Mesodermal cell (in vitro differentiated cells): Measurements from ENCODE around the gene DDX6.

Experiments
- H3K27ac ChIP-seq: 2 replicates; pipeline ENCODE4 v1.7.0; 2013; ENCODE audit warnings: mild to moderate bottlenecking, low read depth, low read length, moderate library complexity; ENCODE audit not compliant: severe bottlenecking
- H3K36me3 ChIP-seq: 2 replicates; pipeline ENCODE4 v1.7.1; 2013; ENCODE audit warnings: mild to moderate bottlenecking, low read length, moderate library complexity; ENCODE audit not compliant: control insufficient read depth, insufficient read depth
- H3K4me1 ChIP-seq: one replicate; pipeline ENCODE4 v1.7.1; 2013; ENCODE audit warnings: mild to moderate bottlenecking, low read length; ENCODE audit not compliant: insufficient read depth, control insufficient read depth, poor library complexity, severe bottlenecking
- H3K4me3 ChIP-seq: 2 replicates; pipeline ENCODE4 v1.7.0; 2013; ENCODE audit warnings: low read length, control low read depth, mild to moderate bottlenecking; ENCODE audit not compliant: insufficient read depth, poor library complexity, severe bottlenecking; ENCODE audit errors: extremely low read depth
- H3K9me3 ChIP-seq: 2 replicates; pipeline ENCODE4 v1.7.1; 2013; ENCODE audit warnings: mild to moderate bottlenecking, low read length, moderate library complexity; ENCODE audit not compliant: control insufficient read depth
- WGBS, 2 experiments: methylation state at CpG; one replicate each; pipeline ENCODE4 v1.1.5; 2013; ENCODE audit warnings: missing lambda C conversion rate in 2 of 2; ENCODE audit not compliant: insufficient coverage in 2 of 2; 5-methylcytosine and 5-hydroxymethylcytosine counted together

Gene DDX6

GRCh38 chr11:118818130-118818529 is 27.2 kb upstream of the DDX6 start:
- no peaks in the 10 kb centered on the region for H3K36me3 ChIP-seq
- H3K9me3 ChIP-seq: no peaks in the 10 kb centered on the region
- WGBS, 2 experiments: 100% methylated on average over 1 of the region's 4 CpGs; no CpG with 5 or more reads in 1 of the 2 experiments
- H3K4me3 ChIP-seq: no peak overlapping the region
- no peaks in the 10 kb centered on the region for H3K4me1 ChIP-seq
- H3K27ac ChIP-seq: no peak overlapping the region

DNA sequence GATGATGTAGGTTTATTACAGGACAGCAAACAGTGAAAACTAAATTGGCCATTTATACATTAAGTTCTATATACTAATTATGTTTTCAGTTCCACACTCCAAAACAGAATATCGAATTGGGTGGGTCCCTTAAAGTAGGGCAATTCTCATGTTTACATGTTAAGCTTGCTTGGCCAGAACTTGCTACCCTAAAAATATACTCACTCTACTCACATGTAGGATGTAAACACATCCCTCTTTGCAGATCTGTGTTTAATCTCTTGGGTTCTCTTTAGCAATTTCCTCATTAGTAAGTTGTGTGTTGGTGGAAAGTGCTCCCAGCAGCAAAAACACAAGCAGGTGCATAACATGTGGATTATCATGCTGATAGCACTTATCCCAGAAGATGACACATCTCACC is 22.6 kb upstream of the DDX6 start:
- Histone ChIP-seq H3K27ac (no peak overlapping the region), H3K4me3 (no peak overlapping the region)
- WGBS, 2 experiments: no CpG with 5 or more reads among the region's 1 CpG

DNA sequence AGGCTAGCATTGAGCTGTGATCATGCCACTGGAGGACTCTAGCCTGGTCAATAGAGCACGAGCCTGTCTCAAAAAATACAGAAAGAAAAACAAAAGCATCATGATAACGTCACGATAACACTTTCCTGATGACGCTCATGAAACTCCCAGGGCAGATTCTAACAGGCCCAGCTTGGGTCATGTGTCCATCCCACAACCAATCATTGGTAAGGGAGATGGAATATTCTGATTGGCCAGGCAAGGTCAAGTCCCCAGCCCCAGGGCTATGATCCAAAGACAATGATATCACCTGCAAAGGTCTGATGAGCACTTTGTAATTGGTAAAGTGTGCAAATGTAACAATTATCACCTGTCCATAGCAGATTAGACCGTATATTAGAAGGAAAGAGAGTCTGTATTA is 21.5 kb upstream of the DDX6 start:
- no peaks in the 10 kb centered on the region for H3K9me3 ChIP-seq
- no peaks in the 10 kb centered on the region for H3K36me3 ChIP-seq
- no peaks in the 10 kb centered on the region for H3K4me1 ChIP-seq
- WGBS, 2 experiments: no CpG with 5 or more reads among the region's 5 CpGs
- no peak overlapping the region for H3K4me3 ChIP-seq
- H3K27ac ChIP-seq: no peak overlapping the region

More for the DNA sequence above, 22.6 kb upstream of the DDX6 start:
- H3K9me3 ChIP-seq: no peaks in the 10 kb centered on the region
- H3K4me1 ChIP-seq: no peaks in the 10 kb centered on the region
- H3K36me3 ChIP-seq: no peaks in the 10 kb centered on the region

DNA sequence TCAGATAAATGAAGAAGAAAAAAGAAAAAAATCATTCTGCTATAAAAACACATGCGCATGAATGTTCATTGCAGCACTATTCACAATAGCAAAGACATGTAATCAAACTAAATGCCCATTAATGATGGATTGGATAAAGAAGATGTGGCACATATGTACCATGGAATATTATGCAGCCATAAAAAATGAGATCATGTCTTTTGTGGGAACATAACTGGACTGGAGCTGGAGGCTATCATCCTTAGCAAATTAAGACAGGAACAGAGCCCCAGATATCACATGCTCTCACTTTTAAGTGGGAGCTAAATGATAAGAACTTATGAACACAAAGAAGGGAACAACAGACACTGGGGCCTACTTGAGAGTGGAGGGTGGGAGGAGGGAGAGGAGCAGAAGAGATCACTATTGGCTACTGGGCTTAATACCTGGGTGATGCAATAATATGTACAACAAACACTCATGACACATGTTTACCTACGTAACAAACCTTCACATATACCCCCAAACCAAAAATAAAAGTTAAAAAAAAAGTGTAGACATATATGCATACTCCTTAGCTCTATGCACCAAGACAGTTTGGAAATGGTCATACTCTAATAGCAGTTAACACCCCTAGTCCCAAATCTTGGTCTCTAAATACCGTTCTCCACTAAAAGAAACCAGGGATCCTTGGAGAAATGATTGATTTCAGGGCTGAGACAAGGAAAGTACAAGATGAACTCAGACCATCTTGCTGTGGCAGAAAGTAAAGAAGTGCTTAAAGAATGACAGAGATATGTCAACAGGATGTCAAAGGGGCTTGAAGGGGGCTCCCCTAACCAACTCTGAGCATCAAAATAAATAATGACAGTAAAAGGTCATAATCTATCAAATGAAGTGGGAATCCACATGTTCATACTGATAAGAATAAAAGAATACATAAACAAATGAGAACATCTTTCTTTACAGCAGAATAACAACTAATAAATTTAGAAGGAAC is 17.1 kb upstream of the DDX6 start:
- no CpG with 5 or more reads among the region's 3 CpGs for WGBS, 2 experiments
- H3K4me1 ChIP-seq: no peaks in the 10 kb centered on the region
- no peak overlapping the region for H3K4me3 ChIP-seq
- no peak overlapping the region for H3K27ac ChIP-seq
- H3K9me3 ChIP-seq: no peaks in the 10 kb centered on the region
- H3K36me3 ChIP-seq: no peaks in the 10 kb centered on the region

DNA sequence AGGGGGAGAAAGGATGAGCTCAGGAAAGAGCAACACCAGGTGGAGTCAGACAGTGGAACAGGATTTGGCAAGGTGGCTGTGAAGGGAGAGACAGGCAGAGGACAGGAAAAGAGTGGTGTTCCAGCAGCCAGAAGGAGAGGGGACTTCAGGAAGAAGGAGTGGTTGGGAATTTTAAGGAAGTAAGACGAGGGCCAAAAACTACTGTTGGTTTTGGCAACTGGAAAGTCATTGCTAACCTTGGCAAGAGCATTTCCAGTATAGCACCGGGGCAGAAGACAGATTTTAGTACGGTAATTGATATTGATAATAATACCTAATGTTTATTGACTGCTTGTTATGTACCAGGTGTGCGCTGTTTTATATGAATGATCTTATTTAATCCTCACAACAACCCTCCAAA is 15.4 kb upstream of the DDX6 start:
- WGBS, 2 experiments: 89 to 90% methylated on average over 1 to 2 of the region's 4 CpGs
- H3K36me3 ChIP-seq: no peaks in the 10 kb centered on the region
- H3K9me3 ChIP-seq: no peaks in the 10 kb centered on the region
- H3K4me3 ChIP-seq: no peak overlapping the region
- H3K4me1 ChIP-seq: no peaks in the 10 kb centered on the region
- no peak overlapping the region for H3K27ac ChIP-seq

DNA sequence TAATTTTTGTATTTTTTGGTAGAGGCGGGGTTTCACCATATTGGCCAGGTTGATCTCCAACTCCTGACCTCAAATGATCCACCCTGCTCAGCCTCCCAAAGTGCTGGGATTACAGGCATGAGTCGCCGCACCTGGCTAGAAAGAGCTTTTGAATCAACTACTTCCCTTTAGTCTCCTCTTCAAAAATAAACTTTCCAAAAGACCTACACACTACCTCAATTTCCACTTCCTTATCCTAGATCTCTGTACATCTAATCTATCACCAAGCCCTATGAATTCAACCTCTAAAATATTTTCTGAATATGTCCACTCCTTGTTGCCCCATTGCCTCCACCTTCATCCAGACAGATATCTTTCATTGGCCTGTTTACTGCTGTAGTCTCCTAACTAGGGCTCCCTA is 13.1 kb upstream of the DDX6 start:
- H3K36me3 ChIP-seq: no peaks in the 10 kb centered on the region
- H3K9me3 ChIP-seq: no peaks in the 10 kb centered on the region
- WGBS, 2 experiments: 89 to 93% methylated on average over 3 of the region's 3 CpGs
- no peak overlapping the region for H3K4me3 ChIP-seq
- no peak overlapping the region for H3K27ac ChIP-seq
- H3K4me1 ChIP-seq: no peaks in the 10 kb centered on the region

GRCh38 chr11:118799372-118799771 is 8.4 kb upstream of the DDX6 start:
- Histone ChIP-seq H3K4me3 (no peak overlapping the region), H3K27ac (no peak overlapping the region), H3K36me3 (no peaks in the 10 kb centered on the region), H3K9me3 (no peaks in the 10 kb centered on the region), H3K4me1 (no peaks in the 10 kb centered on the region)

GRCh38 chr11:118797510-118797909 is 6.5 kb upstream of the DDX6 start:
- H3K27ac ChIP-seq: no peak overlapping the region
- no peaks in the 10 kb centered on the region for H3K36me3 ChIP-seq
- peaks cover 9% of the 10 kb centered on the region for H3K4me1 ChIP-seq
- no peaks in the 10 kb centered on the region for H3K9me3 ChIP-seq
- 83 to 98% methylated on average over 11 of the region's 11 CpGs for WGBS, 2 experiments
- H3K4me3 ChIP-seq: no peak overlapping the region

- Histone ChIP-seq H3K4me1 (peaks cover 9% of the 10 kb centered on the region), H3K36me3 (peaks cover 5% of the 10 kb centered on the region), H3K9me3 (no peaks in the 10 kb centered on the region), H3K27ac (peak overlapping the region; percentile 98), H3K4me3 (peak overlapping the region; percentile 96)
- WGBS, 2 experiments: 0% methylated on average over 5 of the region's 8 CpGs
Measured at GRCh38 chr11:118792570-118793124, 1.7 kb upstream of the DDX6 start.

DNA sequence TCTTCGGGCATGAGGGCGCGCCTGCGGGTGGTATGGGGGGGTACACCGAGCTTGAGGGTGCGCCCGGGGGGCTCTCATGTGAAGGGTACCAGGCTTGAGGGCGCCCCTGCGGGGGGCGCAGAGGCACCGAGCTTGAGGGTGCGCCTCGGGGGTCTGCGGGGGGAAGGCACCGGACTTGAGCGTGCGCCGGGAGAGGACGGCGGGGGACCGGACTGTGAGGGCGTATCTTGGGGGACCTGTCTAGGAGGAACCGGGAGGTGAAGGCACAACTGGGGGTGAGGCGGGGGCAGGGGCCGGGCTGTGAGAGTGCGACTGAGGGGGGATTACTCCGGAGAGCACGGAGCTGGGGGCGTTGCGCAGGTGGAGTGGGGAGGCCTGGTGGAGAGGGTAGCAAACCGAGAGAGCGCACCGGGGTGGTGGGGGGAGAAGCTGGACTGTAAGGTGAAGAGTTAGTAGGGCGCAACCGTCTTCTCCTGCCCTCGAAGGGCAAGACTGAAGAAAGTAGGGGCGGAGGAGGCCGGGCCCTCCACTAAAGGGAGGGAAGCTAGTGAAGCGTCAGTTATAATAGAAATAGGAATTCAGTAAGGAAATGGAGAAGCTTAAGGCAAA is 1.1 kb upstream of the DDX6 start:
- Histone ChIP-seq H3K4me3 (peak overlapping the region; percentile 96), H3K36me3 (peaks cover 9% of the 10 kb centered on the region), H3K9me3 (no peaks in the 10 kb centered on the region), H3K27ac (peak overlapping the region; percentile 98), H3K4me1 (peaks cover 9% of the 10 kb centered on the region)
- WGBS, 2 experiments: 1 to 2% methylated on average over 14 to 20 of the region's 39 CpGs
